Astrocyte of the spinal cord (primary cell): ENCODE data around the gene SPRTN.

Experiments used
- DNase-seq: peaks from one replicate; pipeline ENCODE4 v3.0.0; 2011; ENCODE audit warnings: low read depth, low spot score
- H3K4me3 ChIP-seq: 2 replicates; pipeline ENCODE4 v1.5.1; 2011; ENCODE audit warnings: low read depth, mild to moderate bottlenecking, low read length, moderate library complexity
- in situ Hi-C: cut with HindIII; loops from 2 replicates; pipeline ENCODE4 v1.10.0; 2017; ENCODE audit warnings: low sequenced_read_pairs
- TF ChIP-seq, protein P1 (sequence below): IDR thresholded peaks from 2 replicates; pipeline ENCODE4 v1.5.1; 2012; ENCODE audit warnings: low read depth, mild to moderate bottlenecking, low read length, inconsistent platforms

The SPRTN gene, protein sequence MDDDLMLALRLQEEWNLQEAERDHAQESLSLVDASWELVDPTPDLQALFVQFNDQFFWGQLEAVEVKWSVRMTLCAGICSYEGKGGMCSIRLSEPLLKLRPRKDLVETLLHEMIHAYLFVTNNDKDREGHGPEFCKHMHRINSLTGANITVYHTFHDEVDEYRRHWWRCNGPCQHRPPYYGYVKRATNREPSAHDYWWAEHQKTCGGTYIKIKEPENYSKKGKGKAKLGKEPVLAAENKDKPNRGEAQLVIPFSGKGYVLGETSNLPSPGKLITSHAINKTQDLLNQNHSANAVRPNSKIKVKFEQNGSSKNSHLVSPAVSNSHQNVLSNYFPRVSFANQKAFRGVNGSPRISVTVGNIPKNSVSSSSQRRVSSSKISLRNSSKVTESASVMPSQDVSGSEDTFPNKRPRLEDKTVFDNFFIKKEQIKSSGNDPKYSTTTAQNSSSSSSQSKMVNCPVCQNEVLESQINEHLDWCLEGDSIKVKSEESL

DNA sequence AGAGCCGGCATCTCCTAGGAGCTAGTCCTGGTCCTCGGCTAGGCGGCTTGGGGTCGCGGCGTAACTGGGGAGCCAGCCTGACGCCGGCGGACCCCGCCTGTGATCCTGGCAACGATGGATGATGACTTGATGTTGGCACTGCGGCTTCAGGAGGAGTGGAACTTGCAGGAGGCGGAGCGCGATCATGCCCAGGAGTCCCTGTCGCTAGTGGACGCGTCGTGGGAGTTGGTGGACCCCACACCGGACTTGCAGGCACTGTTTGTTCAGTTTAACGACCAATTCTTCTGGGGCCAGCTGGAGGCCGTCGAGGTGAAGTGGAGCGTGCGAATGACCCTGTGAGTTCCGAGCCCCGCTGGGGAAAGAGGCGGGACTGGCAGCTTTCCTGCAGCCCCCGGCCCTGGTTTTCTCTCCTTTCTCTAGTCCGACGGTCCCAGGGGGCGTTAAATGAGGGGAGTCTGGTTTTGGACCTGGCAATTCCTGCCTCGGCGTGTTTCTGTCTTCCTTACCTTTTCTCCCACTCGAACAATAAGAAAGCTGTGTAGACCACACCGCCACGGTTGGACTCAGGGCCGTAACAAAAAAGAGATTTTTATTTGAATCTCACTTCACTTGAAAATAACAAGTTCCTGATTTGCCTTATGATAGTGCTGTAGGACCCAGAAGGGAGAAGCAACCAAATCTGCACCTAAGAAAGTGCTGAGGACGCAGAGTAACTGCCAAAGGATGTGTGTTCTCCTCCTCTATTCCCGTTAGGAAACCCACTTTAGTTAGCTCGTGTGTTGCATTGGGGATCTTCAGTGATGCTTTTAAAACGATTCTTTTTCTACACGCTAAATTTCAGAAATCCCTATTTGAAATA is at the start of gene SPRTN:
Gene SPRTN (plus strand): TSS at position 24 of the 859 bp plus-strand sequence. CDS start 91 bp downstream, at position 115.
- in situ Hi-C loops, result no loop called here
- DNase-seq, result peak; percentile 27
- peak within 1 kb of the TSS; percentile 99 for H3K4me3 ChIP-seq
- TF ChIP-seq, protein P1, sequence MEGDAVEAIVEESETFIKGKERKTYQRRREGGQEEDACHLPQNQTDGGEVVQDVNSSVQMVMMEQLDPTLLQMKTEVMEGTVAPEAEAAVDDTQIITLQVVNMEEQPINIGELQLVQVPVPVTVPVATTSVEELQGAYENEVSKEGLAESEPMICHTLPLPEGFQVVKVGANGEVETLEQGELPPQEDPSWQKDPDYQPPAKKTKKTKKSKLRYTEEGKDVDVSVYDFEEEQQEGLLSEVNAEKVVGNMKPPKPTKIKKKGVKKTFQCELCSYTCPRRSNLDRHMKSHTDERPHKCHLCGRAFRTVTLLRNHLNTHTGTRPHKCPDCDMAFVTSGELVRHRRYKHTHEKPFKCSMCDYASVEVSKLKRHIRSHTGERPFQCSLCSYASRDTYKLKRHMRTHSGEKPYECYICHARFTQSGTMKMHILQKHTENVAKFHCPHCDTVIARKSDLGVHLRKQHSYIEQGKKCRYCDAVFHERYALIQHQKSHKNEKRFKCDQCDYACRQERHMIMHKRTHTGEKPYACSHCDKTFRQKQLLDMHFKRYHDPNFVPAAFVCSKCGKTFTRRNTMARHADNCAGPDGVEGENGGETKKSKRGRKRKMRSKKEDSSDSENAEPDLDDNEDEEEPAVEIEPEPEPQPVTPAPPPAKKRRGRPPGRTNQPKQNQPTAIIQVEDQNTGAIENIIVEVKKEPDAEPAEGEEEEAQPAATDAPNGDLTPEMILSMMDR, result no peak

GRCh38 chr1:231295938-231296337 is 42.2 kb upstream of the SPRTN start:
- no peak for DNase-seq
- H3K4me3 ChIP-seq, result no peak overlapping the region
- in situ Hi-C loops, result no loop called here
- TF ChIP-seq, protein P1, result no peak

DNA sequence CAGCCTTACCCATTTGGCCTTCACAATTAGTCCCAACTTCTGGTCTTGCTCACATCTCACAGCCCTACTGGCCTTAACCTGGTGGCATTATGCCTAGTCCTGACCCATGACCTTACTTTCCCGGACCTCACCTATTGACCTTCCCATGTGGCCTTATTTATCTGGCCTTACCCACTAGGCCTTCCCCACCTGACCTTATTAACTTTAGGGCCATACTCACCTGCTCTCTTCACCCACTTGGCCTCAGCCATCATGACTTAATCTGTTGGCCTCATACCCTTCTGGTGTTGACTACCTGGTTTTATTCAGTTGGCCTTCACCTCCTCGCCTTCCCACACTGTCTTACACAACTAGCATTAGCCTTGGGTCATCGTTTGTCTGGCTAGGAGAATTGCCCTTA is 36.1 kb upstream of the SPRTN start:
- in situ Hi-C loops, result no loop called here

DNA sequence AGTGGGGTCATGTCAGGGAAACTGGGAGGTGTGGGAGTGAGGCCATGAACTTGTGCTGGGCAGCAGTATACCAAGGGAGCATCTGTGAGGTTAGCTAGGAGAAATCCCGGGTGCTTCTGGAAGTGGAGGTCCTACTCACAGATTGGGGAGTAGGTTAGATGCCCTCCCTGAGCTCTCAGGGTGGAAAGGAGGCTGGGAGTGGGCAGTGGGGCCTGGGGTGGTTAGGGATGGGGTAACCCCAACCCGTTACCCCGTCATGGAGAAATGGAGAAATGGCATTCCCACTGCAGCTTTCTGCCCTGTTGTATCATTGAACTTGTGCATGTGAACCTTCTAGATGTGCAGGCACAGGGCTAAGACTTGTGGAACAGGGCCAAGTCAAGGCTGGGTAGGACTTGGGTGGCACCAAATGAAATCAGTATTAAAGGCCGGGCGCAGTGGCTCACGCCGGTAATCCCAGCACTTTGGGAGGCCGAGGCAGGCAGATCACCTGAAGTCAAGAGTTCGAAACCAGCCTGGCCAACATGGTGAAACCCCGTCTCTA is 27.6 kb upstream of the SPRTN start:
- DNase-seq, result no peak
- TF ChIP-seq, protein P1, result no peak
- in situ Hi-C loops, result no loop called here
- H3K4me3 ChIP-seq, result no peak overlapping the region

More for the DNA sequence above, 36.1 kb upstream of the SPRTN start:
- TF ChIP-seq, protein P1, result no peak
- DNase-seq, result no peak
- no peak overlapping the region for H3K4me3 ChIP-seq

- TF ChIP-seq, protein P1, result no peak
- DNase-seq, result no peak
- in situ Hi-C loops, result no loop called here
- H3K4me3 ChIP-seq, result no peak overlapping the region
These were observed 26.2 kb upstream of the SPRTN start for GRCh38 chr1:231311720-231312431.

DNA sequence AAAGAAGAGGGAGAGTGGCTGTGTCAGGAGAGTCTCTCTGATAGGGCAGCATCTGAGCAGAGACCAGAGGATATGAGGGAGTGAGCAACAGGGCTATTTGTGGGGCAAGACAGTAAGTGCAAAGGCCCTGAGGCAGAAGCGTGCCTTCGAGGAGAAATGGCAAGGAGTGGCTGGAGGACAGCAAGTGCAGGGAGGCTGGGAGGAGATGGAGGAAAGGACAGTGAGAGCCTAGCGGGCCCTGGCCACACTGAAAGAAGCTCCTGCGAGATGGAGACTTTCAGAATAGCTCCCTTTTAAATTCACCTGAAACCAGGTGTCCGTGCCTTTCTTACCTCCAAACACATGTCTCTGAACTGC is 25.7 kb upstream of the SPRTN start:
- TF ChIP-seq, protein P1, result no peak
- in situ Hi-C loops, result no loop called here
- no peak for DNase-seq
- no peak overlapping the region for H3K4me3 ChIP-seq
